ENCODE data around the gene DHRS7.

Gene DHRS7

DNA sequence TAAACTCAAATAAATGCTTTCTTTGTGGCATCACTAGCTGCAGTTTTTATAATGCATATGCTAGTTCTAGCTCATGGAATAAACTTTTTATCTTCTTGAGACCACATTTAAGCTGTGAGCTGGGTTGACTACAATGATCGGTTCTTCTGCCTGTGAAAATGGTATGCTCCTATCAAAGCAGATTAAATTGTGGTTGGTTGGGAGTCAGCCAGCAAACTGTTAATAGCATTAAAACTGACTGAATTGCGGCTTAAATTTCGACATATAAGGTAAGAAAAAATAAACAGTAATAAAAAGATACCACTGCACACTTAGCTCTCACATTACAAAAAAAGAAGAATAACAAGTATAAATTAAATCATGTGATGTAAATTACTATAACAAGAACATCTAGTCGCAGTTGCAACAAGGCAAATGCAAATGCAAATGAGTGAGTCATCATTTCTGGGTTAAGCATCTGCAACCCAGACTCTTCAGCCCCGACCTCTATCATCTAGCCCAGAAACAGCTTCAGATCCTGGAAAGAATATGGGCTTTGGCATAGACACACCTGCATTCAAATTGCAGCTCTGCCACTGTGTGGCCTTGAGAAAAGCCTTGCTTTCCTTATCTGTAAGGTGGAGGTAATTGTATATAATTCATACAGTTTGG lies 19.8 kb upstream of the DHRS7 start:
- DNase-seq (ENCODE audit: low spot score): no peak

DNA sequence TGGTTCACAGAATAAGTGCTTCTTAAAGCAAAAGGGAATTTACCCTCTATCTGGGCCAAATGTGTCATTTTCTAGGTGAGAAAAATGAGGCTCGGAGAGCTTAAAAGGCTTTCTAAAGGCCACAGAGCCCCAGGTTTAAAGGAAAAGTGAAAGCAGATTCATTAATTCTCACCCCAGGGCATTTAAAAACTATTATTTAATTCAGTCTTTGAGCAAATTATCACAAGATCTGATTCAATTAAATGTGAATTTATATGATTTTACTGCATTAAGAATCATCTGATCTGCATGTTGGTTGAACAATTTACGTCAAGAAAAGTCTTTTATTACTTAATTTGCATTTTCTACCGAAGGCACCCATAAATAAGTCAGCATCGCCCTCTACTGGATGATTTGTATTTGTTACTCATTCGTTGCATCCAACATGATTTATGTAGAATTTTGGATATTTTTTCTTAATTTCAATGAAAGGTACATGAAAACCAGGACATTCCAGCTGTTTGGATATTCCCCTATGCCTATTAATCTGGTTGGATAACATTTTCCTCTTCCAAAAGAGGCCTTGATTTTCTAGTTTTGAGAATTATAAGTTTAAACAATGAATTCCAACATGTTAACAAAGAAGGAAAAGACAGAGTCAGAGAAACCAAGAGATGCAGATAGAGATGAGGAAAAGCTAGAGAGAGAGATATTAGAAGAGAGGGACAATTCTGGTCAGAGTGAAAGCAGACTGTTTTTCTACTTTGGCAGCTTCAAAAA lies 19.1 kb upstream of the DHRS7 start:
- DNase-seq (ENCODE audit: low spot score): no peak

DNA sequence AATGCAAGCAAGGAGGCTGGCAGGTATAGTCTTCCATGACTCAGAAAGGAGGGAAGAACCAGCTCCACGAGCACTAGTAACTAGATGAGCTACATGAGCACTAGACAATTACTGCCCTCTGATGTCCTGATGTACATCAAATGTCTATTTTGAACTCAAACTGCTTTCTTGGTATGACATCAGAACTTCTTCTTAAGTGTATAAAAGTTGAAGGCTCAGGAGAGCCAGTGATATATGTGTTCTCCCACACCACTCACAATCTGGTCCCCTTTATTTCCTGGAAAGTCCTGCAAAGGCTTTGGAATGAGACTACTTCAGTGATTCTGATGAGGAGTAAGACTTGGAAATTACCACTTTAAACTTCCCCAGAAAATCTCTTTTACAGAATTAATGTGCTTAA lies 18.5 kb upstream of the DHRS7 start:
- DNase-seq (ENCODE audit: low spot score): no peak

DNA sequence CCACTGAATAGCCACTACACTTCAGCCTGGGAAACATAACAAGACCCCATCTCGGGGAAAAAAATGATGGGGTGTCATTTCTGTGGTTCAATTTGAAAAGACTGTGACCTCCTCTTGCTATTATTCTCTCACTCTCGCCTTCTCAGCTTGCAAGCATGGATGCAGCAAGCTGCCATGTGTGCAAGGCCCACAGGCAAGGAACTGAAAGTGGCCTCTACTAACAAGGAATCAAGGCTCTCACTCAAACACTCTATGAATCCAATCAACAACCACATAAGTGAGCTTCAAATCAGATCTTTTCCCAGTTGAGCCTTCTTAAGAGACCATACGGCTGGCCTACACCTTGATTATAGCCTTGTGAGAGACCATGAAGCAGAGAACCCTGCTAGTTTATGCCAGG lies 17.9 kb upstream of the DHRS7 start:
- no peak for DNase-seq (ENCODE audit: low spot score)

DNA sequence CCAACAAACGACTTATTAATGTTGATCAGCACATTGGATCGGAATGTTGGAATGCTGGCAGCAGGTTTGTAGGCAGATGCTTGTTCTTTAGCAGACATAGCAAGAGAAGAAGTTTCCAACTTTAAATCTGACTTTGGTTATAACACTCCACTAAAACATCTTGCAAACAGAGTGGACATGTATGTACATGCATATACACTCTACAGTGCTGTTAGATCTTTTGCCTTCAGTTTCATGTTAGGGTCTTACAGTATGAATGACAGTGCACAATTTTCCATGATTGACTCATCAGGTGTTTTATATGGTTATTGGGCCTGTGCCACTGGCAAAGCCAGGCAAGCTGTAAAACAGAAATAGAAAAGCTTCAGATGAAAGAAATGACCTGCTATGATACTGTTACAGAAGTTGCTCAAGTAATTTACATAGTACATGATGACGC lies 14.3 kb upstream of the DHRS7 start:
- no peak for DNase-seq (ENCODE audit: low spot score)

DNA sequence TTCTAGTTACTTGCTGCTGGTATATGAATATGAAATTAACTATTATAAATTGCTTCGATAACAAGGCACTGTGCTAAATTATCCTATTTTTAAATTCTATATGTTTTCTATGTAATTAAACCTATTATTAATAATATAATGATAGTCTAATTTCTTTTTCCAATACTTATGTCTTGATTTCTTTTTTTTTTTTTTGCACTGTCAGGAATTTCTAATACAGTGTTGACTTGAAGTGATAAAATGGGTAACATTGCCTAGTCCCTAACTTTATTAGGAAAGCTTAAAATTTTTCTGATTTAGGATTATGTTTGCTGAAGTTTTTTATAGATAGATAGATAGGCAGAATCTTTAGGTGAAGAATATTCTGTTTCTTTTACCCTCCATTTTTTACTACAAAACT lies 13.6 kb upstream of the DHRS7 start:
- no peak for DNase-seq (ENCODE audit: low spot score)

DNA sequence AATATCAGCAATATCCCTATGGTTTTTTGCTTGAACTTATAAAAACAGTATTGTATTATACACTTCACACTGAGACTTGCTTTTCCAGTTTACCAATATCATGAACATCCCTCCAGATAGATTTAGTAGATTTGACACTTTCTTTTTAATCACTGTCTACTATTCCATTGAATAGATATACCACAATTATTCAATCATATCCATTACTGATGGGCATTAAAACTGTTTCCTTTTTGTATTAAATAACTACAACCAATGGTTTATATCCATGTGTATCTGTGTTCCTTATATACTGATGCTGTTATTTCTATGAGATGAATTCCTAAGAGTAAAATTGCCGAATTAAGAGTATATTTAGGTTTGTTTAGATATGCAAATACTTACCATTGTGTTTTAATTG lies 13.0 kb upstream of the DHRS7 start:
- no peak for DNase-seq (ENCODE audit: low spot score)

DNA sequence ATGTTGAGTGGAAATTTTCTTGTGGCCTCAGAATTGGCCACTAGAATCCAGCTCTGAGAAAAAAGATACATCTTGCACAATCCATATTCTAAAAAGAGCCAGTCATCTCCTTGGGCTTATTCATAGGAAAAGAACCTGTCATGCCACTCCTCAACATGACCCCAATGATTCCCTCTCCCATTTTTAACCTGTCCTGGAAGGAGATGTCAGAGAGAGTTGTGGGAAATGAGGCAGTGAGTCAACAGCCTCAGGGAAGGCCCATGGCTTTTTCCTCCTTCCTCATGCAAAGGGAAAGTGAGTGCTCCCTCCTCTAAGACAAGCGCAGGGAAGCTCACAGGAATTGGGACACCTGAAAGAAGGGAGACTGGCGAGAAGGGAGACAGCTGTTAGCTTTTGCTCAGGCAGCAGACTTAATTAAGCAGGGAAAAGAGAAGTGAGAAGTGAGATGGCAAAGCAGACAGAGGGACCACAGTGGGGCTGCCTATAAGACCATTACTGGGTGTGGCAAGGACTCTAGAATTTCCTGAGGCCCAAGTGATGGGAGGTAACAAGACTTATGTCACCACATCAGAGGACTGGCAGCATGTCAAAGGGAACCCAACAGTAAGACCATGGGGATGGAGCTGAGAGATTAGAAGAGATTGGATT lies 10.2 kb upstream of the DHRS7 start:
- no peak for DNase-seq (ENCODE audit: low spot score)

DNA sequence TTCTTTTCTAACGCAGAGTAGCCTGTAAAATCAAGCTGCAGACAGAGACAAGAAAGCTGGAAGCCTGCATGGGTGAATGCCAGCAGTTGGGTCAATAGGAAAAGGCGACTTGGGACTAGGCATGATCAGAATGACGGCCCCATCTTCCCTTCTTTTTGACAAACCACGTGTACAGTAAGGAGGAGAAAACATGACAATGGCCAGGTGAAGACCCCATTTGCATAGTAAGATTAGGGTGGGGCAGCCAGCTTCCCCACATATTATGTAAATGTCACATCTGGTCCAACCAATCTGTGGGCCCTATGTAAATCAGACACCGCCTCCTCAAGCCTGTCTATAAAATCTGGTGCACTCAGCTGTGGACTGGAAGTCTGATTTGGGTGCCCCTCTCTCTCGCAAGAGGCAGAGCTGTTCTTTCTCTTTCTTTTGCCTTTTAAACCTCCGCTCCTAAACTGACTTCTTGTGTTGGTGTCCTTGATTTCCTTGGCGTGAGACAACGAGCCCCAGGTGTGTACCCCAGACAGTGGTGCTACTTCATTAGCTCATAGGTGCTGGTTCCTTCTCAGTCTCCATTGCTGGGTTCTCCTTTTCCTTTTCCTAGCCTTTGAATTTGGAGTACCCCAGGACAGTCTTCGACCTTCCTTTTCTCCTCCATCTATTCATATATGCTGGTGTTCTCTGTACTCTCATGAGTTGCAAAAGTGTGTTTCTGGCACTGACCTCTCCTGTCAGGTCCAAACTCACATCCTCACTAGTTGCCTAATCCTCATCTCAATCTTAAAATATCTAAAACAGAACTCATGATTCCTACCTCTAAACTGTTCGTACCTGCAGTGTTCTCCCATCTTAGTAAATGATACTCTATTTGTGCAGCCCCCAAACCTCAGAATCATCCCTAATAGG lies 9.4 kb upstream of the DHRS7 start:
- no peak for DNase-seq (ENCODE audit: low spot score)

DNA sequence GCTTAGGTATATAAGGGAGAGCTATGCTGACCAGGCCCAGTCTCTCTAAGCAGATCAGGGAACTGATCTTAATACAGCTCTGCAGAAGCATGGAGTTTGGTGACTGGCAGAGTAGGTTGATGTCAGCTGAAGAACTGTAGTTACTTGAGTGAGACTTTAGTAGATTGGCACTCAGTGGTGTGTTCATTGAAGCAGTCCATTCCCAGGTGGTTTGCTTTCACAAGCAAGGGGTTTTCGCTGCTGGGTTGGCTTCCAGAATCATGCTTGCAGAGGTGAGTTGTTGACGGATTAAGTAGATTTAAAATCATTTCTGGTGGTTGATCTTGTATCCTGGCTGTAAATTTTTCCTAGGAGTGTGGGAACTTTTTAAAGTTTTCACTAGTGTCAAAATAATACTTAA lies 6.5 kb upstream of the DHRS7 start:
- no peak for DNase-seq (ENCODE audit: low spot score)

DNA sequence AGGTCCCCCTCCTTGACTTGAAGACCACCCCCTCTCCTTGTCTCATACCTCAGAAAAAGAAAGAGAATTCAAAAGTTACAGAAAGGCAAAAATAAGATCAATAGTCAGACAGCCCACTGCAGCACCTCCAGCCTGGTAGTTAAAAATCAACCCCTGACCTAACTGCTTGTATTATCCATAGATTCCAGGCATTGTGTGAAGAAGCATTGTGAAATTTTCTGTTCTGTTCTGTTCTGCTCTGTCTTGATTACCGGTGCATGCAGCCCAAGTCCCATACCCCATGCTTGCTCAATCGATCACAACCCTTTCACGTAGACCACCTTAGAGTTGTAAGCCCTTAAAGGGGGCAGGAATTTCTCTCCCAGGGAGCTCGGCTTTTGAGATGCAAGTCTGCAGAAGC lies 5.8 kb upstream of the DHRS7 start:
- no peak for DNase-seq (ENCODE audit: low spot score)

DNA sequence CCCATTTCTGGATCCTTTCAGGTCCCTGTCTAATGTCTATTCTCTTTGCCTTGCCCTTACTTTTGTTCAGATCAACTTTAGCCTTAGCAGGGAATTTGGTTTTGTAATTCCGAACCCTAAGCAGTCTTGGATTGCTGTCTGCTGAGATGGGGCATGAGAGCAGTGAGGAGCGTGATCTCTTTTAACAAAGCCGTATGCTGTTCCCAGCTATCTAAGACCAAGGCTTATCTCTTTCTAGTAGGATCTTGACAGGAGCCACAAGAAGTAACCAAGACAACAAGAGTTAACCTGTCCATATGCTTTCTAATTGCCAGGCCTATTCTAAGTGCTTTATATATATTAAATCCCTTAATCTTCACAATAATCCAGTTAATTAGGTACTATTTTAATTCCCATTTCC lies 4.5 kb upstream of the DHRS7 start:
- no peak for DNase-seq (ENCODE audit: low spot score)

DNA sequence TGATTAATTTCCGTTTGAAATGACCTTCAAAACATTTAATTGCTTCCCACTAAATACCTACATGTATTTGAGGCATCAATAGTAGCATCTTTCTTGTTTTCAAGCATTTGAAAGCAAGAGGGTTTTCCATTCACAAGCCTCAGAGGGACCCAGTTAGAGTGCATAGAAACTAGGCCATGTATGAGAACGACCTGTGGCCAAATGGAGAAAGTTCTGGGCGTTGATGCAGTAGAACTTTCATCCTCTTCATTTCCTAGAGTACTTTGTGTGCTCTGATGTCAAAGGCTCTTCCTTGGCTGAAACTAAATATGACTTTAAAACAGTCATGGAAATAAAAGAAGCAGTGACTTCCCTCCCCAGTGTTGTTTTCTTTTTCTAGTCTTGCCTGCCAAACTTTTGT lies 944 bp upstream of the DHRS7 start:
- DNase-seq (ENCODE audit: low spot score): no peak

DNA sequence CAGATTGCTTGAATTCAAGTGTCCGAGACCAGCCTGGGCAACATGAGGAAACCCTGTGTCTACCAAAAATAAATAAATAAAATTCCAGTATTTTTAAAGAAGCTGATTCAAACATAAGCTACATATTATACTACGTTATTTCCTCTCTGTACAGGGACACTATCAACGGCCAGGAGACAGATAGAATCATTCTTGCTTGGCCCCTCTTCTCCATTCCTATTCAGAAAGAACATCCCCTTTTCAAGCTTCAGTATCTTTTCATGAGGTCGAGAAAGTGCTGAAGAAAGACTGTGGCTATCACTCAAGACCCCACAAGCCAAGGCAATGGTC lies 314 bp upstream of the DHRS7 start:
- no peak for DNase-seq (ENCODE audit: low spot score)

DNA sequence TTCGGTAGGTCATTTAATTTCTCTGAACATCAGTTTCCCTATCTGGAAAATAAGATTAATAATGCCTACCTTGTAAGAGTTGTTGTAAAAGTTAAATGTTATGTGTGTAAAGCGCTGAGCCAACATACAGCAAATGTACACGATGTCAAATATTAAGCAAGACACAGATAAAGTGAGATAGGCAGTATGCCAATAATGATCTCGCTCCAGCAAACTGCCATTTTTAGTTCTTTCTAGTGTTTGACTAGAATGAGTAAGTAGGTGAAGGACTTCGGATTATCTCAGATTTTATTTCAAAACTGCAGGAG lies 840 bp downstream of the DHRS7 start:
- DNase-seq (ENCODE audit: low spot score): no peak

DNA sequence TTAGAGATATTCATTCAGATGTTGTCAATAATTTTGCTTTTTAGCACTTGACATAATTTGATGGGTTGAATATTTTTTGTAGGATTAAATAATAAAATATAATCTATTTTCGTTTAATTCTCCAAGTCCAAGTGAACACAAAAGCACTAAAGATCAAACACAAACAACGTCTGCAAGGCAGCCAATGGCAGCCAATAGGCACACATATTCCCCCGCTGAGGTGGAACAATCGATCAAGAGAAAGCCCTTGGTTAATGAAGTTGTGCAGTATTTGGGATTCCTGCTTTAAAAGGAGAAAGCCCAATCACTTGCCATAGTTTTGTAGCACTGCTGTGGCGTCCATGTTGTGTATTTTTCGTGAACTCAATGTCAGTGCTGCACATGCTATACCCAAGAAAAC lies 1.5 kb downstream of the DHRS7 start:
- no peak for DNase-seq (ENCODE audit: low spot score)

DNA sequence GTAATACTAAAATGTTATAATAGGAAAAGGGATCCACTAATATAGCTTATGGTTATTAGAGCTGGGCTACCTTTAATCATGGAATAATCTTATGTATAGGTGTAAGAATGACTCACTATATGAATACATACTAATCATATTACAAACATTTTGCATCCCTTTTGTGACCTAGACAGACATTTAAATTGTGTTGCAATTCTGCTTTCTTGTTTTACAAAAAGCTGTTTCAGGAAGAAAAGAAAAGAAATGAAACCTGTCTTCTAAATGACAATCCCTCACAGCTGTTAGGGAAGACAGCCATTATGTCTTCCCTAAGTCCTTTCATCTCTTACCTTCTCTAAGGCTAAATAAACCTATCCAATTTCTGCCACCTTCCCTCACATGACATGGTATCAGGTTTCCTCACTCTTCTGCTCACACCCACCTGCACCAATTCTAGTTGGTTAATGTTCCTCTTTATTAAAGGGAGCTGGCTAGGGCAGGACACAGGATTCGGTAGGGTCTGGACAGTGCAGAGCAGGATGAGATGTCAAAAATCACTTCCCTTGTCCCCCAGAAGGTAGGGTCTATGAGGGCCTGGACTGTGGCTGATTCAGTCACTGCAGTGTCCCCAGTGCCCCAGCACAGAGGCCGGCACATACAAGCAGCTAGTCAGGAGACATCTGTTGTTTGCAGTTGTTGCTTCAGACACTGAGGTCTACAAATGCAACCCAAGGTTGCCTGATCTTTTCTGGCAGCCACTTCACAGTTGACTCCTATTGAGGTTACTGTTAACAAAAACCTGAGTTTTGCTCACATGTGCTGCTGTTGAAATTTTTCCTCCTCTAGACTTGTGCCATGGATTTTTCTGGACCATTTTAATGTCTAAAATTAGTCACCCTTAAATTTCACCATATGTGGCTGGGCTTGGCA lies 3.7 kb downstream of the DHRS7 start:
- no peak for DNase-seq (ENCODE audit: low spot score)

DNA sequence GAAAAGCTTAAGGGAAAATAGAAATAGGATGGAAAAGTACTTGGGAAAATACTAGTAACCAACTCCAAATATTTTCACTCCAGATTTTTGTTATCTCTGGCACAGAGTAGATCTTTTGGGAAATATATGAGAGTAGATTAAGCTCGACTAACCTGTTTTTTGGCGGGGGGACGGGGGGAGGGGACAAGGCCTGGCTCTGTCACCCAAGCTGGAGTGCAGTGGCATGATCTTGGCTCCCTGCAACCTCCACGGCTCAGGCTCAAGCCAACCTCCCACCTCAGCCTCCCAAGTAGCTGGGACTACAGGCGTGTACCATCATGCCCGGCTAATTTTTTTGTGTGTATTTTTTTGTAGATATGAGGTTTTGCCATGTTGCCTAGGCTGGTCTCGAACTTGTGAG lies 4.8 kb downstream of the DHRS7 start:
- no peak for DNase-seq (ENCODE audit: low spot score)

DNA sequence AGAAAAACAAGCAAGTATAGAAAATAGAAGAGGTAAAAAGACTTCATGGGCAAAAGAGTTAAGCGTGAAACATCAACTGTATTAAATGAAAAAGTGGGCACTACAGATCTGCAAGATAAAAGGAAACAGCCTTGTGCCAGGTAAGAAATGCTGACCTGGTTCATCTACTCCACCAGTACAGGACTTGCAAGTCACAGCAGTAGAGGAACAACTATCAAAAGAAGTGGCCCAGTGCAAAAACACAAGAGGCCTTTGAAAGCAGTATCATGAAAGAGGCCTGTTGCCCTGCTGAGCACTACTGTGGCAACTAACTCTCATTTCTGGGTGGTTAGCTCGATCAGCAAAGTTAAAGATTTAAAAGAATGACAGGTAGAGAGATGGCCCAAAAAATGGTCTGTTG lies 10.5 kb downstream of the DHRS7 start:
- DNase-seq (ENCODE audit: low spot score): no peak

DNA sequence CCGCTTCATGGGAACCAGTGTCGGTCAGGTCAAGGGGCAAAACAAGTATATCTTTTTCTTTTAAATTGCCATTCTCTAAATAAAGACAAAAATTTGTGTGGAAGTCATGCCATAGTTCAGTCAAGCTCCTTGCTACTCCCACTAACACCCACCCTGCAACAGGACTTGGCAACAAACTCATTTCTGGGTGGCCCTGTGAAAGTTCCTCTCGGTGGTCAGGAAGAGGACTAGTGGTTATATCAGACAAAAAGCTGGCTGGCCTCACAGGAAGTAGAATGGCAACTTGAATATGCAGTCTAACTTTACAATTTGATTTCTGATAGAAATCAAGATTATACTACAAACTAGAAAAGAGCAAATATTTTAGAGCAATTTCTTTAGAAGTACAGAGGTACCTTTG lies 11.2 kb downstream of the DHRS7 start:
- DNase-seq (ENCODE audit: low spot score): no peak

DNA sequence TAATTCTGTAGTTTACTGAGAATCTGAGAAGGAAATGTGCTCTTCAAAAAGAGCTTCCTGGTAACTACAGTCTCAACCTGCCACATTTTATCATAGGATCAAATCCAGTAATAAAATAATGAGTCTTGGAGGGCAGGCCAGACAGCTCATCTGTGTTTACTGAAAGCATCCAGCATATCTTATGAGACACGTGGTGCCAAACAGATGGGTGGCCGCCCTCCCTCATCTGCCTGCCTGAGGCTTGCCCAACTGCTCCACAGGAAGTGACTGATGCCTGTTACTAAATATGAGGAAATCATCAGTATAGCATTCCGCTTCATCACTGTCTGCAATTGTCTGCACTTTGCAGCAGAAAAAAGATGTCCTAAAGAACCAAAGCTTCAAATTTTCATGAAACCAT lies 13.5 kb downstream of the DHRS7 start:
- DNase-seq (ENCODE audit: low spot score): peak; percentile 59

DNA sequence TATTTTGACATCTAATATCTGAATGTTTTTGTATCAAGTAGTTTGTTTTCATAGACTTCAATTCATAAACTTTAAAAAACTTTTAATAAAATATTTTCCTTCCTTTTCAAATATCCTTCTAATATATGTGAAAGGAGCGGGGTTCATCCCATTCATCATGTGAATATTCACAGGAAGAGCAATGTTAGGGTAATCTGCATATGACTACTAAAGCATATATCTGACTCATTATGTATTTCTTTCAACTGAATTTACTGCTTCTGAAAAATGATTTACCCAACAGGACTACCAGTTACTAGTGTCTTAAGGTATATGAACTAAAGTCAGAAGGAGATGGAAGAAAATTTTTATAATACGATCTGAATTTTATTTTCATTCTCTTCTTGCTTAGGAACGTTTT lies 30.5 kb downstream of the DHRS7 start:
- DNase-seq (ENCODE audit: low spot score): no peak

Data from hepatic stellate cell (primary cell).